GM21528 (cell line): Measurements from ENCODE around the gene NFKBIA.
"Not testable (repeated sequence)": the region's sequence is repeated elsewhere in the genome, so short reads cannot be mapped to it uniquely, and the experiment has no call there.

Experiments used
- ATAC-seq: cut with Tn5 transposase; IDR thresholded peaks from one replicate; pipeline ENCODE4 v1.9.1; 2021; ENCODE audit warnings: mild to moderate bottlenecking, moderate library complexity; ENCODE audit not compliant: unreplicated experiment, low FRiP score

The NFKBIA gene

GRCh38 chr14:35404449-35405303 is at the start of gene NFKBIA:
NFKBIA (minus strand) TSS chr14:35404749; CDS start chr14:35404644, 105 bp downstream.
- peak; percentile 62 for ATAC-seq

- no peak for ATAC-seq
These were observed 41.9 kb upstream of the NFKBIA start for GRCh38 chr14:35446450-35446849.

- no peak for ATAC-seq
These were observed 39.6 kb upstream of the NFKBIA start for GRCh38 chr14:35444104-35444503.

GRCh38 chr14:35441160-35441559 is 36.6 kb upstream of the NFKBIA start:
- ATAC-seq: no peak

- ATAC-seq: no peak
These were observed 34.6 kb upstream of the NFKBIA start for GRCh38 chr14:35438910-35439713.

- not testable (repeated sequence) for ATAC-seq
These were observed 33.9 kb upstream of the NFKBIA start for GRCh38 chr14:35438492-35438891.

- ATAC-seq: no peak
These were observed 30.6 kb upstream of the NFKBIA start for GRCh38 chr14:35435177-35435576.

- ATAC-seq: no peak
These were observed 29.3 kb upstream of the NFKBIA start for GRCh38 chr14:35433826-35434225.

- ATAC-seq: no peak
These were observed 26.1 kb upstream of the NFKBIA start for GRCh38 chr14:35430459-35431199.

- ATAC-seq: no peak
These were observed 25.4 kb upstream of the NFKBIA start for GRCh38 chr14:35429951-35430350.

- ATAC-seq: no peak
These were observed 21.3 kb upstream of the NFKBIA start for GRCh38 chr14:35425850-35426249.

GRCh38 chr14:35423621-35424020 is 19.1 kb upstream of the NFKBIA start:
- no peak for ATAC-seq

- ATAC-seq: no peak
These were observed 15.7 kb upstream of the NFKBIA start for GRCh38 chr14:35420036-35420811.

GRCh38 chr14:35419429-35419841 is 14.9 kb upstream of the NFKBIA start:
- no peak for ATAC-seq

- no peak for ATAC-seq
These were observed 13.5 kb upstream of the NFKBIA start for GRCh38 chr14:35418093-35418492.

- ATAC-seq: peak; percentile 54
These were observed 11.7 kb upstream of the NFKBIA start for GRCh38 chr14:35416108-35416750.

- no peak for ATAC-seq
These were observed 9.8 kb upstream of the NFKBIA start for GRCh38 chr14:35414365-35414764.

GRCh38 chr14:35412272-35413056 is 7.9 kb upstream of the NFKBIA start:
- ATAC-seq: no peak

GRCh38 chr14:35410858-35411257 is 6.3 kb upstream of the NFKBIA start:
- ATAC-seq: no peak
